ENCODE data around the gene CLSTN1.
"Not testable (repeated sequence)": the region's sequence is repeated elsewhere in the genome, so short reads cannot be mapped to it uniquely, and the experiment has no call there.

CLSTN1 gene

GRCh38 chr1:9714257-9714718, 109.5 kb downstream of the CLSTN1 start:
- DNase-seq = no peak
- ATAC-seq = peak; percentile 33

GRCh38 chr1:9712767-9713166, 111.0 kb downstream of the CLSTN1 start:
- not testable (repeated sequence) for ATAC-seq, DNase-seq

- ATAC-seq (no peak), DNase-seq (no peak)
Observed at GRCh38 chr1:9711466-9712020, 112.2 kb downstream of the CLSTN1 start.

- DNase-seq (no peak), ATAC-seq (no peak)
Observed at GRCh38 chr1:9710037-9710436, 113.7 kb downstream of the CLSTN1 start.

GRCh38 chr1:9706178-9706577, 117.6 kb downstream of the CLSTN1 start:
- DNase-seq (no peak), ATAC-seq (no peak)

GRCh38 chr1:9705337-9706093, 118.2 kb downstream of the CLSTN1 start:
- peak; percentile 58 for ATAC-seq
- DNase-seq = no peak

GRCh38 chr1:9703681-9704080, 120.1 kb downstream of the CLSTN1 start:
- ATAC-seq (no peak), DNase-seq (no peak)

GRCh38 chr1:9703165-9703509, 120.6 kb downstream of the CLSTN1 start:
- no peak for DNase-seq
- ATAC-seq = no peak

- DNase-seq (no peak), ATAC-seq (no peak)
Observed at GRCh38 chr1:9701665-9702064, 122.1 kb downstream of the CLSTN1 start.

GRCh38 chr1:9700340-9700739, 123.4 kb downstream of the CLSTN1 start:
- ATAC-seq = no peak

GRCh38 chr1:9699361-9699760, 124.4 kb downstream of the CLSTN1 start:
- DNase-seq (no peak), ATAC-seq (no peak)

More at GRCh38 chr1:9700340-9700739, 123.4 kb downstream of the CLSTN1 start:
- no peak for DNase-seq

- ATAC-seq (no peak), DNase-seq (no peak)
Observed at GRCh38 chr1:9696793-9697192, 127.0 kb downstream of the CLSTN1 start.

GRCh38 chr1:9691691-9692090, 132.1 kb downstream of the CLSTN1 start:
- no peak for ATAC-seq

GRCh38 chr1:9691108-9691445, 132.7 kb downstream of the CLSTN1 start:
- ATAC-seq (peak; percentile 22), DNase-seq (peak; percentile 46)

More at GRCh38 chr1:9691691-9692090, 132.1 kb downstream of the CLSTN1 start:
- no peak for DNase-seq

- no peak for DNase-seq
- no peak for ATAC-seq
Observed at GRCh38 chr1:9690440-9691107, 133.2 kb downstream of the CLSTN1 start.

- peak; percentile 44 for DNase-seq
- no peak for ATAC-seq
Observed at GRCh38 chr1:9689971-9690381, 133.8 kb downstream of the CLSTN1 start.

GRCh38 chr1:9689011-9689706, 134.6 kb downstream of the CLSTN1 start:
- peak; percentile 92 for DNase-seq
- ATAC-seq = peak; percentile 73

GRCh38 chr1:9688599-9688998, 135.2 kb downstream of the CLSTN1 start:
- DNase-seq (no peak), ATAC-seq (no peak)

GRCh38 chr1:9687874-9688582, 135.7 kb downstream of the CLSTN1 start:
- DNase-seq (no peak), ATAC-seq (no peak)

GRCh38 chr1:9687120-9687873, 136.5 kb downstream of the CLSTN1 start:
- ATAC-seq (peak; percentile 66), DNase-seq (peak; percentile 88)

GRCh38 chr1:9684801-9685200, 139.0 kb downstream of the CLSTN1 start:
- no peak for DNase-seq
- ATAC-seq = no peak

Measured in stimulated activated naive CD8-positive, alpha-beta T cell treated with anti-CD3 and anti-CD28 coated beads, Interleukin-15, Interleukin-2, amounts not matched to agents 100 U/mL and 50 U/mL, for 24 hours (primary cell).